ENCODE data around the gene DIPK1C. TPM values are rescaled to one million over a fixed set of nuclear protein-coding genes. Genes with fewer than 3 reads are reported as not detected.

The DIPK1C gene
- total and polyA plus RNA-seq, 2 experiments from 2014 or later = 0.07 TPM; not detected in 1

- Mint-ChIP-seq H3K27ac (no peak overlapping the region), H3K4me3 (peak overlapping the region; percentile 72), H3K27me3 (ENCODE audit: insufficient read depth, low read depth, poor library complexity) (peaks cover 41% of the 10 kb centered on the region), H3K9me3 (no peaks in the 10 kb centered on the region), H3K4me1 (peaks cover 17% of the 10 kb centered on the region), H3K36me3 (ENCODE audit: low read depth) (no peaks in the 10 kb centered on the region)
- Histone ChIP-seq H3K4me1 (ENCODE audit: insufficient read depth) (peaks cover 5% of the 10 kb centered on the region), H2AFZ (peak overlapping the region; percentile 96), H3K36me3 (ENCODE audit: insufficient read depth) (no peaks in the 10 kb centered on the region), H3K27me3 (ENCODE audit: insufficient read depth) (peaks cover 60% of the 10 kb centered on the region), H4K20me1 (replicated peaks; ENCODE audit: insufficient read depth) (no peaks in the 10 kb centered on the region), H3F3A (replicated peaks; ENCODE audit: low read depth) (no peaks in the 10 kb centered on the region), H3K4me3 (peak overlapping the region; percentile 77), H3K79me2 (replicated peaks; ENCODE audit: insufficient read depth) (no peaks in the 10 kb centered on the region), H3K4me2 (peak overlapping the region; percentile 92), H3K9me2 (ENCODE audit: insufficient read depth) (no peaks in the 10 kb centered on the region), H3K27ac (ENCODE audit: low read depth) (no peak overlapping the region)
- DNase-seq (ENCODE audit: low spot score) (peak; percentile 54), ATAC-seq (peak; percentile 71)
- TF ChIP-seq EZH2 (IDR thresholded peaks at IDR 0.05; ENCODE audit: low read depth, unreplicated experiment) (peak; percentile 72), JUNB (IDR thresholded peaks at IDR 0.05; ENCODE audit: unreplicated experiment) (no peak), POLR2AphosphoS5 (IDR thresholded peaks at IDR 0.05; ENCODE audit: low read depth) (no peak)
Measured at GRCh38 chr18:74456349-74457042, 612 bp downstream of the DIPK1C start.

GRCh38 chr18:74456017-74456348, 1.1 kb downstream of the DIPK1C start:
- DNase-seq (ENCODE audit: low spot score) = no peak
- Histone ChIP-seq H3K27me3 (ENCODE audit: insufficient read depth) (peaks cover 60% of the 10 kb centered on the region), H3K4me2 (peak overlapping the region; percentile 92), H3K36me3 (ENCODE audit: insufficient read depth) (no peaks in the 10 kb centered on the region), H3K79me2 (replicated peaks; ENCODE audit: insufficient read depth) (no peaks in the 10 kb centered on the region), H2AFZ (peak overlapping the region; percentile 96), H3K4me1 (ENCODE audit: insufficient read depth) (peaks cover 5% of the 10 kb centered on the region), H4K20me1 (replicated peaks; ENCODE audit: insufficient read depth) (no peaks in the 10 kb centered on the region), H3K27ac (ENCODE audit: low read depth) (no peak overlapping the region), H3K9me2 (ENCODE audit: insufficient read depth) (no peaks in the 10 kb centered on the region), H3F3A (replicated peaks; ENCODE audit: low read depth) (no peaks in the 10 kb centered on the region), H3K4me3 (peak overlapping the region; percentile 77)
- Mint-ChIP-seq H3K4me1 (peaks cover 17% of the 10 kb centered on the region), H3K36me3 (ENCODE audit: low read depth) (no peaks in the 10 kb centered on the region), H3K4me3 (peak overlapping the region; percentile 72), H3K27ac (no peak overlapping the region), H3K9me3 (no peaks in the 10 kb centered on the region), H3K27me3 (ENCODE audit: insufficient read depth, low read depth, poor library complexity) (peaks cover 41% of the 10 kb centered on the region)
- ATAC-seq = no peak
- TF ChIP-seq EZH2phosphoT487 (IDR thresholded peaks at IDR 0.05; ENCODE audit: unreplicated experiment) = no peak
- no peak for TF ChIP-seq JUNB (IDR thresholded peaks at IDR 0.05; ENCODE audit: unreplicated experiment)
- TF ChIP-seq CTCF (conservative IDR thresholded peaks at IDR 0.05; ENCODE audit: low read depth in 2 of 2) = no peak
- TF ChIP-seq EZH2 (IDR thresholded peaks at IDR 0.05; ENCODE audit: low read depth, unreplicated experiment) = no peak
- TF ChIP-seq ETS1 (IDR thresholded peaks at IDR 0.05) = no peak
- TF ChIP-seq, protein P1, sequence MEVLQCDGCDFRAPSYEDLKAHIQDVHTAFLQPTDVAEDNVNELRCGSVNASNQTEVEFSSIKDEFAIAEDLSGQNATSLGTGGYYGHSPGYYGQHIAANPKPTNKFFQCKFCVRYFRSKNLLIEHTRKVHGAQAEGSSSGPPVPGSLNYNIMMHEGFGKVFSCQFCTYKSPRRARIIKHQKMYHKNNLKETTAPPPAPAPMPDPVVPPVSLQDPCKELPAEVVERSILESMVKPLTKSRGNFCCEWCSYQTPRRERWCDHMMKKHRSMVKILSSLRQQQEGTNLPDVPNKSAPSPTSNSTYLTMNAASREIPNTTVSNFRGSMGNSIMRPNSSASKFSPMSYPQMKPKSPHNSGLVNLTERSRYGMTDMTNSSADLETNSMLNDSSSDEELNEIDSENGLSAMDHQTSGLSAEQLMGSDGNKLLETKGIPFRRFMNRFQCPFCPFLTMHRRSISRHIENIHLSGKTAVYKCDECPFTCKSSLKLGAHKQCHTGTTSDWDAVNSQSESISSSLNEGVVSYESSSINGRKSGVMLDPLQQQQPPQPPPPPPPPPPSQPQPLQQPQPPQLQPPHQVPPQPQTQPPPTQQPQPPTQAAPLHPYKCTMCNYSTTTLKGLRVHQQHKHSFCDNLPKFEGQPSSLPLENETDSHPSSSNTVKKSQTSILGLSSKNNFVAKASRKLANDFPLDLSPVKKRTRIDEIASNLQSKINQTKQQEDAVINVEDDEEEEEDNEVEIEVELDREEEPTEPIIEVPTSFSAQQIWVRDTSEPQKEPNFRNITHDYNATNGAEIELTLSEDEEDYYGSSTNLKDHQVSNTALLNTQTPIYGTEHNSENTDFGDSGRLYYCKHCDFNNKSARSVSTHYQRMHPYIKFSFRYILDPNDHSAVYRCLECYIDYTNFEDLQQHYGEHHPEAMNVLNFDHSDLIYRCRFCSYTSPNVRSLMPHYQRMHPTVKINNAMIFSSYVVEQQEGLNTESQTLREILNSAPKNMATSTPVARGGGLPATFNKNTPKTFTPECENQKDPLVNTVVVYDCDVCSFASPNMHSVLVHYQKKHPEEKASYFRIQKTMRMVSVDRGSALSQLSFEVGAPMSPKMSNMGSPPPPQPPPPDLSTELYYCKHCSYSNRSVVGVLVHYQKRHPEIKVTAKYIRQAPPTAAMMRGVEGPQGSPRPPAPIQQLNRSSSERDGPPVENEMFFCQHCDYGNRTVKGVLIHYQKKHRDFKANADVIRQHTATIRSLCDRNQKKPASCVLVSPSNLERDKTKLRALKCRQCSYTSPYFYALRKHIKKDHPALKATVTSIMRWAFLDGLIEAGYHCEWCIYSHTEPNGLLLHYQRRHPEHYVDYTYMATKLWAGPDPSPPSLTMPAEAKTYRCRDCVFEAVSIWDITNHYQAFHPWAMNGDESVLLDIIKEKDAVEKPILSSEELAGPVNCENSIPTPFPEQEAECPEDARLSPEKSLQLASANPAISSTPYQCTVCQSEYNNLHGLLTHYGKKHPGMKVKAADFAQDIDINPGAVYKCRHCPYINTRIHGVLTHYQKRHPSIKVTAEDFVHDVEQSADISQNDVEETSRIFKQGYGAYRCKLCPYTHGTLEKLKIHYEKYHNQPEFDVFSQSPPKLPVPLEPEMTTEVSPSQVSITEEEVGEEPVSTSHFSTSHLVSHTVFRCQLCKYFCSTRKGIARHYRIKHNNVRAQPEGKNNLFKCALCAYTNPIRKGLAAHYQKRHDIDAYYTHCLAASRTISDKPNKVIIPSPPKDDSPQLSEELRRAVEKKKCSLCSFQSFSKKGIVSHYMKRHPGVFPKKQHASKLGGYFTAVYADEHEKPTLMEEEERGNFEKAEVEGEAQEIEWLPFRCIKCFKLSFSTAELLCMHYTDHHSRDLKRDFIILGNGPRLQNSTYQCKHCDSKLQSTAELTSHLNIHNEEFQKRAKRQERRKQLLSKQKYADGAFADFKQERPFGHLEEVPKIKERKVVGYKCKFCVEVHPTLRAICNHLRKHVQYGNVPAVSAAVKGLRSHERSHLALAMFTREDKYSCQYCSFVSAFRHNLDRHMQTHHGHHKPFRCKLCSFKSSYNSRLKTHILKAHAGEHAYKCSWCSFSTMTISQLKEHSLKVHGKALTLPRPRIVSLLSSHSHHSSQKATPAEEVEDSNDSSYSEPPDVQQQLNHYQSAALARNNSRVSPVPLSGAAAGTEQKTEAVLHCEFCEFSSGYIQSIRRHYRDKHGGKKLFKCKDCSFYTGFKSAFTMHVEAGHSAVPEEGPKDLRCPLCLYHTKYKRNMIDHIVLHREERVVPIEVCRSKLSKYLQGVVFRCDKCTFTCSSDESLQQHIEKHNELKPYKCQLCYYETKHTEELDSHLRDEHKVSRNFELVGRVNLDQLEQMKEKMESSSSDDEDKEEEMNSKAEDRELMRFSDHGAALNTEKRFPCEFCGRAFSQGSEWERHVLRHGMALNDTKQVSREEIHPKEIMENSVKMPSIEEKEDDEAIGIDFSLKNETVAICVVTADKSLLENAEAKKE (CRISPR knock-in tag; IDR thresholded peaks at IDR 0.05) = no peak
- no peak for TF ChIP-seq STAT1 (IDR thresholded peaks at IDR 0.05; ENCODE audit: unreplicated experiment)
- no peak for TF ChIP-seq POLR2AphosphoS5 (IDR thresholded peaks at IDR 0.05; ENCODE audit: low read depth)
